DND-41 (cell line): ENCODE measurements around the gene ERF.

Experiments used
- CTCF ChIP-seq: IDR thresholded peaks from 2 replicates; pipeline ENCODE4 v1.5.1; 2012; ENCODE audit warnings: borderline replicate concordance, low read length, moderate library complexity, mild to moderate bottlenecking; ENCODE audit not compliant: poor library complexity, severe bottlenecking; ENCODE audit errors: extremely low read depth
- EZH2 ChIP-seq: IDR thresholded peaks from 3 replicates; pipeline ENCODE4 v1.6.1; 2012; ENCODE audit warnings: borderline replicate concordance, low read depth, mild to moderate bottlenecking, moderate library complexity, low read length, inconsistent platforms; ENCODE audit not compliant: severe bottlenecking

GRCh38 chr19:42232435-42232834 is 22.5 kb downstream of the ERF start:
- no peak for TF ChIP-seq CTCF
- TF ChIP-seq EZH2: no peak
